Prostate gland (tissue), 1 donor: ENCODE results near the gene WNT2.

Source experiments
- POLR2A ChIP-seq: fragments of 450-650 bp; IDR thresholded peaks from one replicate; pipeline ENCODE4 v1.6.1; 2016; ENCODE audit warnings: antibody characterized with exemption, mild to moderate bottlenecking
- POLR2AphosphoS5 ChIP-seq: sonication (generic); formaldehyde crosslinking; IDR thresholded peaks from one replicate; pipeline ENCODE4 v1.6.1; 2017; ENCODE audit warnings: antibody characterized with exemption

GRCh38 chr7:117277576-117277975 is 45.3 kb downstream of the WNT2 start:
- TF ChIP-seq POLR2AphosphoS5 (no peak), POLR2A (no peak)
